Ascending aorta (tissue), 2 donors: ENCODE data around the gene RNASE7. TPM values are rescaled to one million over a fixed set of nuclear protein-coding genes. Genes with fewer than 3 reads are reported as not detected.
A peak's percentile ranks its signal among the peaks of the same experiment; 100 is the strongest.

Source experiments
- DNase-seq, 2 donors: peaks; one replicate each; pipeline ENCODE4 v3.0.0-alpha.2; 2019; ENCODE audit warnings: low spot score in 2 of 2
- H3K27ac ChIP-seq, 2 donors: fragments of 200-600 bp; sonication (generic); one replicate each; pipeline ENCODE4 v1.5.1; 2016 to 2017; ENCODE audit warnings: mild to moderate bottlenecking in 1 of 2
- H3K27me3 ChIP-seq: fragments of 200-600 bp; sonication (generic); one replicate; pipeline ENCODE4 v1.5.1; 2017
- H3K36me3 ChIP-seq, 2 donors: fragments of 200-600 bp; sonication (generic); one replicate each; pipeline ENCODE4 v1.5.1; 2016
- H3K4me1 ChIP-seq, 2 donors: fragments of 200-600 bp; sonication (generic); one replicate each; pipeline ENCODE4 v1.5.1; 2016 to 2017; ENCODE audit warnings: mild to moderate bottlenecking in 1 of 2
- H3K4me3 ChIP-seq, 2 donors: fragments of 200-600 bp; sonication (generic); one replicate each; pipeline ENCODE4 v1.5.1; 2016 to 2017; ENCODE audit warnings: mild to moderate bottlenecking in 1 of 2
- H3K9me3 ChIP-seq, 2 donors: fragments of 200-600 bp; sonication (generic); one replicate each; pipeline ENCODE4 v1.5.1; 2016
- CTCF ChIP-seq, 3 experiments: fragments of 200-600 bp in 2 of 3; fragments of 450-650 bp in 1 of 3; sonication (generic) in 2 of 3; IDR thresholded peaks; one replicate each; pipeline ENCODE4 v1.5.1; 2016 to 2019; ENCODE audit warnings: antibody characterized with exemption in 3 of 3, mild to moderate bottlenecking in 1 of 3, moderate library complexity in 1 of 3
- intact Hi-C: fragments of 100-400 bp; cut with DNase I; formaldehyde crosslinking; loops from one replicate; pipeline ENCODE4 v1.15.1; 2023
- total RNA-seq: library from RNA; depleted of rRNA; stranded (reverse); fragments of >200 nt; gene quantifications from one replicate; pipeline ENCODE4 v1.1.0, GENCODE V29; 2016

Gene RNASE7
- total RNA-seq, 1 donor from 2014 or later, result not detected

- no peak for DNase-seq
- Histone ChIP-seq H3K27ac (peak overlapping the region; percentile 84 to 88), H3K36me3 (no peaks in the 10 kb centered on the region), H3K9me3 (no peaks in the 10 kb centered on the region), H3K4me1 (peaks cover 6 to 20% of the 10 kb centered on the region in 2 donors), H3K27me3 (no peaks in the 10 kb centered on the region), H3K4me3 (no peak overlapping the region)
- no peak for TF ChIP-seq CTCF (IDR thresholded peaks at IDR 0.05)
- intact Hi-C loops, result loop anchor here (1.0 to 5.0 kb wide), 2 partner anchors 12 to 415 kb away; no protein-coding TSS in a partner anchor
Measured at GRCh38 chr14:21026988-21027315, 15.2 kb upstream of the RNASE7 start.

- no peak for TF ChIP-seq CTCF (IDR thresholded peaks at IDR 0.05)
- no peak for DNase-seq
- H3K36me3 ChIP-seq, result no peaks in the 10 kb centered on the region
- intact Hi-C loops, result loop anchor here (5.0 kb wide), 1 partner anchor 418 kb away; no protein-coding TSS in a partner anchor
- H3K4me1 ChIP-seq, result peaks cover 0 to 14% of the 10 kb centered on the region in 2 donors
- H3K27me3 ChIP-seq, result no peaks in the 10 kb centered on the region
- no peaks in the 10 kb centered on the region for H3K9me3 ChIP-seq
- H3K27ac ChIP-seq, result no peak within 1 kb of the TSS
- no peak within 1 kb of the TSS for H3K4me3 ChIP-seq
Measured at GRCh38 chr14:21029917-21030316, 12.2 kb upstream of the RNASE7 start, which contains the start of gene TPPP2. TSS of gene TPPP2 (plus strand) at chr14:21030217. CDS start at chr14:21030582, 365 bp downstream.

- Histone ChIP-seq H3K9me3 (no peaks in the 10 kb centered on the region), H3K36me3 (no peaks in the 10 kb centered on the region), H3K27ac (no peak overlapping the region), H3K4me3 (no peak overlapping the region), H3K27me3 (no peaks in the 10 kb centered on the region), H3K4me1 (peaks cover 0 to 14% of the 10 kb centered on the region in 2 donors)
- DNase-seq, result no peak
- TF ChIP-seq CTCF (IDR thresholded peaks at IDR 0.05), result no peak
- intact Hi-C loops, result no loop called here
Measured at GRCh38 chr14:21030531-21030930, 11.6 kb upstream of the RNASE7 start.

GRCh38 chr14:21032326-21033132 lies 9.6 kb upstream of the RNASE7 start:
- Histone ChIP-seq H3K4me3 (no peak overlapping the region), H3K27ac (no peak overlapping the region), H3K9me3 (no peaks in the 10 kb centered on the region), H3K27me3 (no peaks in the 10 kb centered on the region), H3K36me3 (no peaks in the 10 kb centered on the region), H3K4me1 (no peaks in the 10 kb centered on the region)
- intact Hi-C loops, result no loop called here
- TF ChIP-seq CTCF (IDR thresholded peaks at IDR 0.05), result no peak
- DNase-seq, result no peak

- Histone ChIP-seq H3K36me3 (no peaks in the 10 kb centered on the region), H3K4me1 (no peaks in the 10 kb centered on the region), H3K4me3 (no peak overlapping the region), H3K9me3 (no peaks in the 10 kb centered on the region), H3K27me3 (no peaks in the 10 kb centered on the region), H3K27ac (no peak overlapping the region)
- TF ChIP-seq CTCF (IDR thresholded peaks at IDR 0.05), result no peak
- no peak for DNase-seq
- intact Hi-C loops, result no loop called here
Measured at GRCh38 chr14:21033133-21033698, 8.9 kb upstream of the RNASE7 start.
